ENCODE results near the gene USP1.

DNA sequence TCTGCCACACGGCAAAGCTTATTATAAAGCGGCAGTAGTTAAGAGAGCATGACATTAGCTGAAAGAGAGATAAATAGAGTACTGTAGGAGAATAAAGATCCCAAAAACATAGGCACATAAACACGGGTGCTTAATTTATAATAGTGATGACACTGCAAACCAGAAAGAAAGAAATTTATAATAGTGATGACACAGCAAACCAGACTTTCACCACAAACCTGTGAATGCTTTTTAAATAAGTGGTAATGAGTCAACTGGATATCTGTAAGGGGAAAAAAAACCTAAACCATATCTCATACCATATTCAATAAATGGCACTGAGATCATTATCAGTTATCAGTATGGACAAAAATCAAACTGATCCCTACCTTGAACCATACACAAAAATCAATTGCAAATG, 25.5 kb downstream of the USP1 start:
- TF ChIP-seq, protein P1, sequence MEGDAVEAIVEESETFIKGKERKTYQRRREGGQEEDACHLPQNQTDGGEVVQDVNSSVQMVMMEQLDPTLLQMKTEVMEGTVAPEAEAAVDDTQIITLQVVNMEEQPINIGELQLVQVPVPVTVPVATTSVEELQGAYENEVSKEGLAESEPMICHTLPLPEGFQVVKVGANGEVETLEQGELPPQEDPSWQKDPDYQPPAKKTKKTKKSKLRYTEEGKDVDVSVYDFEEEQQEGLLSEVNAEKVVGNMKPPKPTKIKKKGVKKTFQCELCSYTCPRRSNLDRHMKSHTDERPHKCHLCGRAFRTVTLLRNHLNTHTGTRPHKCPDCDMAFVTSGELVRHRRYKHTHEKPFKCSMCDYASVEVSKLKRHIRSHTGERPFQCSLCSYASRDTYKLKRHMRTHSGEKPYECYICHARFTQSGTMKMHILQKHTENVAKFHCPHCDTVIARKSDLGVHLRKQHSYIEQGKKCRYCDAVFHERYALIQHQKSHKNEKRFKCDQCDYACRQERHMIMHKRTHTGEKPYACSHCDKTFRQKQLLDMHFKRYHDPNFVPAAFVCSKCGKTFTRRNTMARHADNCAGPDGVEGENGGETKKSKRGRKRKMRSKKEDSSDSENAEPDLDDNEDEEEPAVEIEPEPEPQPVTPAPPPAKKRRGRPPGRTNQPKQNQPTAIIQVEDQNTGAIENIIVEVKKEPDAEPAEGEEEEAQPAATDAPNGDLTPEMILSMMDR (IDR thresholded peaks at IDR 0.05; ENCODE audit: low read depth, low read length): no peak
- TF ChIP-seq POLR2A (IDR thresholded peaks at IDR 0.05; ENCODE audit: extremely low read depth, insufficient read length): no peak
- TF ChIP-seq, protein P2, sequence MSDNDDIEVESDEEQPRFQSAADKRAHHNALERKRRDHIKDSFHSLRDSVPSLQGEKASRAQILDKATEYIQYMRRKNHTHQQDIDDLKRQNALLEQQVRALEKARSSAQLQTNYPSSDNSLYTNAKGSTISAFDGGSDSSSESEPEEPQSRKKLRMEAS (IDR thresholded peaks at IDR 0.05; ENCODE audit: low read depth, low read length): no peak
